GM23338 (cell line): ENCODE data around the gene PAX6. TPM values are rescaled to one million over a fixed set of nuclear protein-coding genes. Genes with fewer than 3 reads are reported as not detected.

ENCODE experiments used
- ATAC-seq: fragments of 200-7000 bp; cut with Tn5 transposase; 3 replicates; pipeline ENCODE4 v1.9.1; 2020
- DNase-seq: peaks from one replicate; pipeline ENCODE4 v3.0.0-alpha.2; 2015; ENCODE audit warnings: low spot score
- H2AFZ ChIP-seq: fragments of 200-600 bp; sonication (generic); 2 replicates; pipeline ENCODE4 v1.8.0; 2016; ENCODE audit warnings: antibody characterized with exemption, mild to moderate bottlenecking, moderate library complexity
- H3F3A ChIP-seq: fragments of 200-600 bp; sonication (generic); replicated peaks from 2 replicates; pipeline ENCODE4 v1.8.0; 2017; ENCODE audit warnings: antibody characterized with exemption, mixed run types, low read depth
- H3K27ac ChIP-seq: fragments of 200-600 bp; sonication (generic); 2 replicates; pipeline ENCODE4 v1.6.1; 2016; ENCODE audit warnings: low read depth
- H3K27me3 ChIP-seq: fragments of 200-600 bp; sonication (generic); 2 replicates; pipeline ENCODE4 v1.8.0; 2016; ENCODE audit warnings: mild to moderate bottlenecking, mixed run types, moderate library complexity; ENCODE audit not compliant: insufficient read depth
- H3K36me3 ChIP-seq: fragments of 200-600 bp; sonication (generic); 2 replicates; pipeline ENCODE4 v1.8.0; 2016; ENCODE audit warnings: mild to moderate bottlenecking; ENCODE audit not compliant: insufficient read depth
- H3K4me1 ChIP-seq: fragments of 200-600 bp; sonication (generic); 2 replicates; pipeline ENCODE4 v1.8.0; 2016; ENCODE audit warnings: mild to moderate bottlenecking, moderate library complexity; ENCODE audit not compliant: insufficient read depth
- H3K4me2 ChIP-seq: fragments of 200-600 bp; sonication (generic); 2 replicates; pipeline ENCODE4 v1.7.1; 2017; ENCODE audit warnings: mixed run types
- H3K4me3 ChIP-seq: fragments of 200-600 bp; sonication (generic); 2 replicates; pipeline ENCODE4 v1.6.1; 2016; ENCODE audit warnings: mixed run types
- H3K79me2 ChIP-seq: fragments of 200-600 bp; sonication (generic); replicated peaks from 2 replicates; pipeline ENCODE4 v1.8.0; 2017; ENCODE audit warnings: mild to moderate bottlenecking; ENCODE audit not compliant: insufficient read depth
- H3K9me2 ChIP-seq: fragments of 200-600 bp; sonication (generic); 2 replicates; pipeline ENCODE4 v1.8.0; 2017; ENCODE audit not compliant: insufficient read depth
- H4K20me1 ChIP-seq: fragments of 200-600 bp; sonication (generic); replicated peaks from 2 replicates; pipeline ENCODE4 v1.8.0; 2017; ENCODE audit warnings: mild to moderate bottlenecking; ENCODE audit not compliant: insufficient read depth
- H3K27ac Mint-ChIP-seq: 2 replicates; pipeline ENCODE4 v1.8.0; 2020; ENCODE audit warnings: inconsistent platforms, mild to moderate bottlenecking, moderate library complexity, mixed read lengths
- H3K27me3 Mint-ChIP-seq: 3 replicates; pipeline ENCODE4 v1.8.0; 2022; ENCODE audit warnings: low read depth, mild to moderate bottlenecking, moderate library complexity, mixed read lengths, inconsistent platforms; ENCODE audit not compliant: insufficient read depth, poor library complexity
- H3K36me3 Mint-ChIP-seq: 3 replicates; pipeline ENCODE4 v1.8.0; 2021; ENCODE audit warnings: low read depth, mild to moderate bottlenecking, inconsistent platforms, moderate library complexity, mixed read lengths
- H3K4me1 Mint-ChIP-seq: 3 replicates; pipeline ENCODE4 v1.8.0; 2020; ENCODE audit warnings: mild to moderate bottlenecking, inconsistent platforms, mixed read lengths
- H3K4me3 Mint-ChIP-seq: 3 replicates; pipeline ENCODE4 v1.8.0; 2021; ENCODE audit warnings: moderate library complexity, mild to moderate bottlenecking, inconsistent platforms, mixed read lengths
- H3K9me3 Mint-ChIP-seq: 3 replicates; pipeline ENCODE4 v1.8.0; 2020; ENCODE audit warnings: moderate library complexity, mild to moderate bottlenecking, inconsistent platforms, mixed read lengths
- CREB1 ChIP-seq: fragments of 250-450 bp; sonication (Bioruptor Pico); IDR thresholded peaks from 2 replicates; pipeline ENCODE4 v1.5.0; 2020; ENCODE audit warnings: low read depth, mild to moderate bottlenecking, moderate library complexity
- EZH2 ChIP-seq: fragments of 200-600 bp; sonication (generic); IDR thresholded peaks from one replicate; pipeline ENCODE4 v1.8.0; 2017; ENCODE audit warnings: antibody characterized with exemption, mild to moderate bottlenecking, low read depth; ENCODE audit not compliant: unreplicated experiment
- JUNB ChIP-seq: IDR thresholded peaks from one replicate; pipeline ENCODE4 v1.6.1; 2016; ENCODE audit warnings: antibody characterized with exemption; ENCODE audit not compliant: unreplicated experiment
- POLR2AphosphoS5 ChIP-seq: IDR thresholded peaks from 2 replicates; pipeline ENCODE4 v1.6.1; 2016; ENCODE audit warnings: antibody characterized with exemption, low read depth
- ZNF114 ChIP-seq: fragments of 250-450 bp; sonication (Bioruptor Pico); IDR thresholded peaks from 2 replicates; pipeline ENCODE4 v1.5.0; 2020; ENCODE audit warnings: mild to moderate bottlenecking, moderate library complexity
- ZNF331 ChIP-seq: fragments of 250-450 bp; sonication (Bioruptor Pico); IDR thresholded peaks from 2 replicates; pipeline ENCODE4 v1.5.0; 2020; ENCODE audit warnings: low read depth, mild to moderate bottlenecking, moderate library complexity
- polyA plus RNA-seq: library from polyadenylated mRNA; unstranded; fragments of >200 nt; fragmentation: Nextera tagmentation; extraction: Ambion mirVana; gene quantifications from 2 replicates; pipeline ENCODE4 v1.2.1, GENCODE V29; 2016
- total RNA-seq: library from RNA; depleted of rRNA; stranded (reverse); fragments of >200 nt; shearing (Covaris generic); gene quantifications from 2 replicates; pipeline ENCODE4 v1.2.3, GENCODE V29; 2014
- TF ChIP-seq, protein P1 (sequence below): fragments of 250-450 bp; sonication (Bioruptor Pico); IDR thresholded peaks from 2 replicates; pipeline ENCODE4 v1.5.0; 2020; ENCODE audit warnings: mild to moderate bottlenecking, moderate library complexity
- TF ChIP-seq, protein P2 (sequence below): IDR thresholded peaks from one replicate; pipeline ENCODE4 v1.6.1; 2018; ENCODE audit warnings: antibody characterized with exemption; ENCODE audit not compliant: unreplicated experiment
- TF ChIP-seq, protein P3 (sequence below), 2 experiments: fragments of 200-600 bp in 1 of 2; sonication (generic) in 1 of 2; conservative IDR thresholded peaks; 2 replicates each; pipeline versions ENCODE4 v1.5.1 to v1.6.1; 2016 to 2017; ENCODE audit warnings: antibody characterized with exemption in 2 of 2, low read depth in 2 of 2, mild to moderate bottlenecking in 2 of 2, moderate library complexity in 1 of 2
- TF ChIP-seq, protein P4 (sequence below): IDR thresholded peaks from 2 replicates; pipeline ENCODE4 v1.6.1; 2016; ENCODE audit warnings: antibody characterized with exemption

The PAX6 gene
- total and polyA plus RNA-seq, 2 experiments from 2014 or later: 0.17 to 0.45 TPM

DNA sequence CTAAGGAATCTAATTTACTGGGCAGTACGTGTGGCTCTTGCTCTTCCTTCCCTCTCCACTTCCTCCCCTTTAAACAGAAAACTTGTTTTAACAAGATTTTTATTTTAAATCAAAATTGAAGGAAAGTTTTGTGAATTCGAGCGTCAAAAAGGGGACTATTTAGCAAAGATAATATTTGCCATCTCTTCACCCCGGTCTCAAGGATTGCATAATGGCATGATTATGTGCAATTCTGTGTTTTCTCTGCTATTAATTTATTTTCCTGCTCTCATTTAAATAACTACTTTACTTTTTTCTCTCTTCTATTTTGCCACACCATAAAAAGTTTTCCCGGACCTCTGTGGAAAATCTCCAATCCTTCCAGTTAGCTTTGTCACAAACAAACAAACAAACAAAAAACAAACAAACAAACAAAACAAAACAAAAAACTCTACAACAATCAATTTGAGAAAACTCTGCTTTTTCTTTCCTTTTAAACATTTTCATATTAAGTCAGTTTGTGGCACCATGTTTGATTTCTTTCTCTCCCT is 10.2 kb upstream of the PAX6 start:
- no peak for DNase-seq
- H3K4me1 Mint-ChIP-seq: peaks cover 64% of the 10 kb centered on the region
- no peaks in the 10 kb centered on the region for H3K36me3 Mint-ChIP-seq
- H3K4me3 Mint-ChIP-seq: peak overlapping the region; percentile 57
- Histone ChIP-seq H3F3A (peaks cover 62% of the 10 kb centered on the region), H3K27ac (no peak overlapping the region), H3K27me3 (peaks cover 97% of the 10 kb centered on the region), H4K20me1 (no peaks in the 10 kb centered on the region), H3K4me1 (peaks cover 70% of the 10 kb centered on the region), H3K36me3 (no peaks in the 10 kb centered on the region), H3K9me2 (no peaks in the 10 kb centered on the region), H2AFZ (no peak overlapping the region), H3K79me2 (no peaks in the 10 kb centered on the region), H3K4me3 (peak overlapping the region; percentile 71), H3K4me2 (peak overlapping the region; percentile 74)
- H3K27ac Mint-ChIP-seq: no peak overlapping the region
- no peak for ATAC-seq
- peaks cover 100% of the 10 kb centered on the region for H3K27me3 Mint-ChIP-seq
- TF ChIP-seq, protein P1, sequence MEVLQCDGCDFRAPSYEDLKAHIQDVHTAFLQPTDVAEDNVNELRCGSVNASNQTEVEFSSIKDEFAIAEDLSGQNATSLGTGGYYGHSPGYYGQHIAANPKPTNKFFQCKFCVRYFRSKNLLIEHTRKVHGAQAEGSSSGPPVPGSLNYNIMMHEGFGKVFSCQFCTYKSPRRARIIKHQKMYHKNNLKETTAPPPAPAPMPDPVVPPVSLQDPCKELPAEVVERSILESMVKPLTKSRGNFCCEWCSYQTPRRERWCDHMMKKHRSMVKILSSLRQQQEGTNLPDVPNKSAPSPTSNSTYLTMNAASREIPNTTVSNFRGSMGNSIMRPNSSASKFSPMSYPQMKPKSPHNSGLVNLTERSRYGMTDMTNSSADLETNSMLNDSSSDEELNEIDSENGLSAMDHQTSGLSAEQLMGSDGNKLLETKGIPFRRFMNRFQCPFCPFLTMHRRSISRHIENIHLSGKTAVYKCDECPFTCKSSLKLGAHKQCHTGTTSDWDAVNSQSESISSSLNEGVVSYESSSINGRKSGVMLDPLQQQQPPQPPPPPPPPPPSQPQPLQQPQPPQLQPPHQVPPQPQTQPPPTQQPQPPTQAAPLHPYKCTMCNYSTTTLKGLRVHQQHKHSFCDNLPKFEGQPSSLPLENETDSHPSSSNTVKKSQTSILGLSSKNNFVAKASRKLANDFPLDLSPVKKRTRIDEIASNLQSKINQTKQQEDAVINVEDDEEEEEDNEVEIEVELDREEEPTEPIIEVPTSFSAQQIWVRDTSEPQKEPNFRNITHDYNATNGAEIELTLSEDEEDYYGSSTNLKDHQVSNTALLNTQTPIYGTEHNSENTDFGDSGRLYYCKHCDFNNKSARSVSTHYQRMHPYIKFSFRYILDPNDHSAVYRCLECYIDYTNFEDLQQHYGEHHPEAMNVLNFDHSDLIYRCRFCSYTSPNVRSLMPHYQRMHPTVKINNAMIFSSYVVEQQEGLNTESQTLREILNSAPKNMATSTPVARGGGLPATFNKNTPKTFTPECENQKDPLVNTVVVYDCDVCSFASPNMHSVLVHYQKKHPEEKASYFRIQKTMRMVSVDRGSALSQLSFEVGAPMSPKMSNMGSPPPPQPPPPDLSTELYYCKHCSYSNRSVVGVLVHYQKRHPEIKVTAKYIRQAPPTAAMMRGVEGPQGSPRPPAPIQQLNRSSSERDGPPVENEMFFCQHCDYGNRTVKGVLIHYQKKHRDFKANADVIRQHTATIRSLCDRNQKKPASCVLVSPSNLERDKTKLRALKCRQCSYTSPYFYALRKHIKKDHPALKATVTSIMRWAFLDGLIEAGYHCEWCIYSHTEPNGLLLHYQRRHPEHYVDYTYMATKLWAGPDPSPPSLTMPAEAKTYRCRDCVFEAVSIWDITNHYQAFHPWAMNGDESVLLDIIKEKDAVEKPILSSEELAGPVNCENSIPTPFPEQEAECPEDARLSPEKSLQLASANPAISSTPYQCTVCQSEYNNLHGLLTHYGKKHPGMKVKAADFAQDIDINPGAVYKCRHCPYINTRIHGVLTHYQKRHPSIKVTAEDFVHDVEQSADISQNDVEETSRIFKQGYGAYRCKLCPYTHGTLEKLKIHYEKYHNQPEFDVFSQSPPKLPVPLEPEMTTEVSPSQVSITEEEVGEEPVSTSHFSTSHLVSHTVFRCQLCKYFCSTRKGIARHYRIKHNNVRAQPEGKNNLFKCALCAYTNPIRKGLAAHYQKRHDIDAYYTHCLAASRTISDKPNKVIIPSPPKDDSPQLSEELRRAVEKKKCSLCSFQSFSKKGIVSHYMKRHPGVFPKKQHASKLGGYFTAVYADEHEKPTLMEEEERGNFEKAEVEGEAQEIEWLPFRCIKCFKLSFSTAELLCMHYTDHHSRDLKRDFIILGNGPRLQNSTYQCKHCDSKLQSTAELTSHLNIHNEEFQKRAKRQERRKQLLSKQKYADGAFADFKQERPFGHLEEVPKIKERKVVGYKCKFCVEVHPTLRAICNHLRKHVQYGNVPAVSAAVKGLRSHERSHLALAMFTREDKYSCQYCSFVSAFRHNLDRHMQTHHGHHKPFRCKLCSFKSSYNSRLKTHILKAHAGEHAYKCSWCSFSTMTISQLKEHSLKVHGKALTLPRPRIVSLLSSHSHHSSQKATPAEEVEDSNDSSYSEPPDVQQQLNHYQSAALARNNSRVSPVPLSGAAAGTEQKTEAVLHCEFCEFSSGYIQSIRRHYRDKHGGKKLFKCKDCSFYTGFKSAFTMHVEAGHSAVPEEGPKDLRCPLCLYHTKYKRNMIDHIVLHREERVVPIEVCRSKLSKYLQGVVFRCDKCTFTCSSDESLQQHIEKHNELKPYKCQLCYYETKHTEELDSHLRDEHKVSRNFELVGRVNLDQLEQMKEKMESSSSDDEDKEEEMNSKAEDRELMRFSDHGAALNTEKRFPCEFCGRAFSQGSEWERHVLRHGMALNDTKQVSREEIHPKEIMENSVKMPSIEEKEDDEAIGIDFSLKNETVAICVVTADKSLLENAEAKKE: no peak
- TF ChIP-seq, protein P2, sequence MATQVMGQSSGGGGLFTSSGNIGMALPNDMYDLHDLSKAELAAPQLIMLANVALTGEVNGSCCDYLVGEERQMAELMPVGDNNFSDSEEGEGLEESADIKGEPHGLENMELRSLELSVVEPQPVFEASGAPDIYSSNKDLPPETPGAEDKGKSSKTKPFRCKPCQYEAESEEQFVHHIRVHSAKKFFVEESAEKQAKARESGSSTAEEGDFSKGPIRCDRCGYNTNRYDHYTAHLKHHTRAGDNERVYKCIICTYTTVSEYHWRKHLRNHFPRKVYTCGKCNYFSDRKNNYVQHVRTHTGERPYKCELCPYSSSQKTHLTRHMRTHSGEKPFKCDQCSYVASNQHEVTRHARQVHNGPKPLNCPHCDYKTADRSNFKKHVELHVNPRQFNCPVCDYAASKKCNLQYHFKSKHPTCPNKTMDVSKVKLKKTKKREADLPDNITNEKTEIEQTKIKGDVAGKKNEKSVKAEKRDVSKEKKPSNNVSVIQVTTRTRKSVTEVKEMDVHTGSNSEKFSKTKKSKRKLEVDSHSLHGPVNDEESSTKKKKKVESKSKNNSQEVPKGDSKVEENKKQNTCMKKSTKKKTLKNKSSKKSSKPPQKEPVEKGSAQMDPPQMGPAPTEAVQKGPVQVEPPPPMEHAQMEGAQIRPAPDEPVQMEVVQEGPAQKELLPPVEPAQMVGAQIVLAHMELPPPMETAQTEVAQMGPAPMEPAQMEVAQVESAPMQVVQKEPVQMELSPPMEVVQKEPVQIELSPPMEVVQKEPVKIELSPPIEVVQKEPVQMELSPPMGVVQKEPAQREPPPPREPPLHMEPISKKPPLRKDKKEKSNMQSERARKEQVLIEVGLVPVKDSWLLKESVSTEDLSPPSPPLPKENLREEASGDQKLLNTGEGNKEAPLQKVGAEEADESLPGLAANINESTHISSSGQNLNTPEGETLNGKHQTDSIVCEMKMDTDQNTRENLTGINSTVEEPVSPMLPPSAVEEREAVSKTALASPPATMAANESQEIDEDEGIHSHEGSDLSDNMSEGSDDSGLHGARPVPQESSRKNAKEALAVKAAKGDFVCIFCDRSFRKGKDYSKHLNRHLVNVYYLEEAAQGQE: no peak
- TF ChIP-seq, protein P3, sequence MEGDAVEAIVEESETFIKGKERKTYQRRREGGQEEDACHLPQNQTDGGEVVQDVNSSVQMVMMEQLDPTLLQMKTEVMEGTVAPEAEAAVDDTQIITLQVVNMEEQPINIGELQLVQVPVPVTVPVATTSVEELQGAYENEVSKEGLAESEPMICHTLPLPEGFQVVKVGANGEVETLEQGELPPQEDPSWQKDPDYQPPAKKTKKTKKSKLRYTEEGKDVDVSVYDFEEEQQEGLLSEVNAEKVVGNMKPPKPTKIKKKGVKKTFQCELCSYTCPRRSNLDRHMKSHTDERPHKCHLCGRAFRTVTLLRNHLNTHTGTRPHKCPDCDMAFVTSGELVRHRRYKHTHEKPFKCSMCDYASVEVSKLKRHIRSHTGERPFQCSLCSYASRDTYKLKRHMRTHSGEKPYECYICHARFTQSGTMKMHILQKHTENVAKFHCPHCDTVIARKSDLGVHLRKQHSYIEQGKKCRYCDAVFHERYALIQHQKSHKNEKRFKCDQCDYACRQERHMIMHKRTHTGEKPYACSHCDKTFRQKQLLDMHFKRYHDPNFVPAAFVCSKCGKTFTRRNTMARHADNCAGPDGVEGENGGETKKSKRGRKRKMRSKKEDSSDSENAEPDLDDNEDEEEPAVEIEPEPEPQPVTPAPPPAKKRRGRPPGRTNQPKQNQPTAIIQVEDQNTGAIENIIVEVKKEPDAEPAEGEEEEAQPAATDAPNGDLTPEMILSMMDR (conservative IDR thresholded peaks at IDR 0.05; ENCODE audit: low read depth in 2 of 2): no peak
- TF ChIP-seq EZH2 (no peak), POLR2AphosphoS5 (no peak), JUNB (no peak), CREB1 (CRISPR knock-in tag) (no peak), ZNF114 (CRISPR knock-in tag) (no peak), ZNF331 (no peak)
- TF ChIP-seq, protein P4, sequence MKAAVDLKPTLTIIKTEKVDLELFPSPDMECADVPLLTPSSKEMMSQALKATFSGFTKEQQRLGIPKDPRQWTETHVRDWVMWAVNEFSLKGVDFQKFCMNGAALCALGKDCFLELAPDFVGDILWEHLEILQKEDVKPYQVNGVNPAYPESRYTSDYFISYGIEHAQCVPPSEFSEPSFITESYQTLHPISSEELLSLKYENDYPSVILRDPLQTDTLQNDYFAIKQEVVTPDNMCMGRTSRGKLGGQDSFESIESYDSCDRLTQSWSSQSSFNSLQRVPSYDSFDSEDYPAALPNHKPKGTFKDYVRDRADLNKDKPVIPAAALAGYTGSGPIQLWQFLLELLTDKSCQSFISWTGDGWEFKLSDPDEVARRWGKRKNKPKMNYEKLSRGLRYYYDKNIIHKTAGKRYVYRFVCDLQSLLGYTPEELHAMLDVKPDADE: no peak
- peaks cover 2% of the 10 kb centered on the region; the same call in 2 of the 3 replicates for H3K9me3 Mint-ChIP-seq
